GM12892 (cell line): ENCODE data around the gene RUSF1.

Experiments
- POLR2A ChIP-seq: IDR thresholded peaks from 2 replicates; pipeline ENCODE4 v1.6.1; 2011; ENCODE audit warnings: low read depth, low read length, control low read depth
- POLR2AphosphoS5 ChIP-seq: IDR thresholded peaks from 2 replicates; pipeline ENCODE4 v1.6.1; 2011; ENCODE audit warnings: low read depth, low read length, control low read depth
- TAF1 ChIP-seq: IDR thresholded peaks from 2 replicates; pipeline ENCODE4 v1.6.1; 2011; ENCODE audit warnings: low read depth, mild to moderate bottlenecking, control low read depth, low read length, borderline replicate concordance

- TF ChIP-seq POLR2AphosphoS5 (no peak), POLR2A (no peak), TAF1 (no peak)
These were observed 40.3 kb downstream of the RUSF1 start for GRCh38 chr16:31467858-31468257.
